ENCODE measurements around the gene PRKACA.
"Not testable (repeated sequence)": the region's sequence is repeated elsewhere in the genome, so short reads cannot be mapped to it uniquely, and the experiment has no call there.

PRKACA gene

GRCh38 chr19:14054099-14054498 lies 63.5 kb downstream of the PRKACA start:
- no peak for TF ChIP-seq CTCF (IDR thresholded peaks at IDR 0.05; ENCODE audit: insufficient read depth, low read length, poor library complexity, severe bottlenecking)

DNA sequence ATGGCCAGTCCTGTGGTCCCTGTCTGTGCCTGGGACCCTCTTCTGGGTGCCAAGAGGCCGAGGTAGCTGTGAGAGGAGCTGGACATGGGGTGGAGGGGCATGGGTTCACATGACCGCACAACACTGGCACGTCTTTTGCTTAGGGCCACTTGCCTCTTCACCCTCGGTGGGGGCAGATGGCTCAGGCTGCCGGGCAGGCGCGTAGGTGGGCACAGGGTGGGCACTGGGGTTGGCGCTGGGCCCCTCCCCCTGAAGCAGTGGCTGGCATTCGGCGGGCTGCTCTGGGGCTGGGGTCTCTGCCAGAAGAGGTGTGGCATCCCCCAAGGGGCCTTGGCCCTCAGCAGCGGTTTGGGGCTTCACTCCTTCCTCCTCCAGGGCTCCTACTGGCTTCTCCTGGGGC lies 64.1 kb downstream of the PRKACA start:
- TF ChIP-seq CTCF (IDR thresholded peaks at IDR 0.05; ENCODE audit: insufficient read depth, low read length, poor library complexity, severe bottlenecking): no peak
- Histone ChIP-seq H3K4me3 (replicated peaks; ENCODE audit: low read depth, low read length) (no peak overlapping the region), H3K27me3 (replicated peaks; ENCODE audit: control insufficient read depth, insufficient read depth, low read length) (peaks cover 1% of the 10 kb centered on the region), H3K36me3 (ENCODE audit: control insufficient read depth, insufficient read depth, low read length) (peaks cover 17% of the 10 kb centered on the region)
- DNase-seq (ENCODE audit: extremely low read depth, insufficient read length): no peak

More at GRCh38 chr19:14054099-14054498, 63.5 kb downstream of the PRKACA start:
- peaks cover 12% of the 10 kb centered on the region for H3K36me3 ChIP-seq (ENCODE audit: control insufficient read depth, insufficient read depth, low read length)
- DNase-seq (ENCODE audit: extremely low read depth, insufficient read length): no peak
- H3K4me3 ChIP-seq (replicated peaks; ENCODE audit: low read depth, low read length): no peak overlapping the region
- peaks cover 4% of the 10 kb centered on the region for H3K27me3 ChIP-seq (replicated peaks; ENCODE audit: control insufficient read depth, insufficient read depth, low read length)

GRCh38 chr19:14053032-14053431 lies 64.5 kb downstream of the PRKACA start:
- no peak for TF ChIP-seq CTCF (IDR thresholded peaks at IDR 0.05; ENCODE audit: insufficient read depth, low read length, poor library complexity, severe bottlenecking)
- no peak for DNase-seq (ENCODE audit: extremely low read depth, insufficient read length)
- no peak overlapping the region for H3K4me3 ChIP-seq (replicated peaks; ENCODE audit: low read depth, low read length)
- H3K36me3 ChIP-seq (ENCODE audit: control insufficient read depth, insufficient read depth, low read length): peaks cover 21% of the 10 kb centered on the region
- H3K27me3 ChIP-seq (replicated peaks; ENCODE audit: control insufficient read depth, insufficient read depth, low read length): no peaks in the 10 kb centered on the region; the same call in 1 of the 2 replicates

DNA sequence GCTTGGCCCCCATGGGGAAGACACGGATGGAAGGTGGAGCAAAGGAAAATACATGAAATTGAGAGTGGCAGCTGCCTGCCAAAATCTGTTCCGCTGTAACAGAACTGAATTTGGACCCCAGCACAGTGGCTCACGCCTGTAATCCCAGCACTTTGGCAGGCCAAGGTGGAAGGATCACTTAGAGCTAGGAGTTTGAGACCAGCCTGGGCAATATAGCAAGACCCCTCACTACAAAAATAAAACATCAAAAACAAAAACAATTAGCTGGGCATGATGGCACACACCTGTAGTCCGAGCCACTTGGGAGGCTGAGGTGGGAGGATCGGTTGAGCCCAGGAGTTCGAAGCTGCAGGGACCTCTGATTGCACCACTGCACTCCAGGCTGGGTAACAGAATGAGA lies 65.1 kb downstream of the PRKACA start:
- Histone ChIP-seq H3K4me3 (replicated peaks; ENCODE audit: low read depth, low read length) (no peak overlapping the region), H3K36me3 (ENCODE audit: control insufficient read depth, insufficient read depth, low read length) (peaks cover 21% of the 10 kb centered on the region), H3K27me3 (replicated peaks; ENCODE audit: control insufficient read depth, insufficient read depth, low read length) (no peaks in the 10 kb centered on the region; the same call in 1 of the 2 replicates)
- DNase-seq (ENCODE audit: extremely low read depth, insufficient read length): no peak
- TF ChIP-seq CTCF (IDR thresholded peaks at IDR 0.05; ENCODE audit: insufficient read depth, low read length, poor library complexity, severe bottlenecking): no peak

DNA sequence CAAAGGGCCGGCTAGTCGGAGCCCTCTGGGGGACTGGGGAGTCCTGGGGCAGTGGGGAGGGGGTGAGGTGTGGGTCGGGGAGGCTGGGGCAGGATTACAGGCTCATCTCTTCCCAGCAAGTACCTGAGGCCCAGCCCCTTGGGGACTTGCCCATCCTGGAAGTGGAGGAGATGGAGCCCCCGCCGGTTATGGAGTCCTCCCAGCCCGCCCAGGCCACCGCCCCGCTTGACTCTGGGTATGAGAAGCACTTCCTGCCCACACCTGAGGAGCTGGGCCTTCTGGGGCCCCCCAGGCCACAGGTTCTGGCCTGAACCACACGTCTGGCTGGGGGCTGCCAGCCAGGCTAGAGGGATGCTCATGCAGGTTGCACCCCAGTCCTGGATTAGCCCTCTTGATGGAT lies 65.6 kb downstream of the PRKACA start:
- no peak for DNase-seq (ENCODE audit: extremely low read depth, insufficient read length)
- TF ChIP-seq CTCF (IDR thresholded peaks at IDR 0.05; ENCODE audit: insufficient read depth, low read length, poor library complexity, severe bottlenecking): no peak
- Histone ChIP-seq H3K27me3 (replicated peaks; ENCODE audit: control insufficient read depth, insufficient read depth, low read length) (no peaks in the 10 kb centered on the region; the same call in 1 of the 2 replicates), H3K4me3 (replicated peaks; ENCODE audit: low read depth, low read length) (no peak overlapping the region), H3K36me3 (ENCODE audit: control insufficient read depth, insufficient read depth, low read length) (peaks cover 21% of the 10 kb centered on the region)

- H3K4me3 ChIP-seq (replicated peaks; ENCODE audit: low read depth, low read length); H3K27me3 ChIP-seq (replicated peaks; ENCODE audit: control insufficient read depth, insufficient read depth, low read length); DNase-seq (ENCODE audit: extremely low read depth, insufficient read length): not testable (repeated sequence)
- H3K36me3 ChIP-seq (ENCODE audit: control insufficient read depth, insufficient read depth, low read length): peaks cover 24% of the 10 kb centered on the region
Measured at GRCh38 chr19:14050961-14051360, 66.6 kb downstream of the PRKACA start.
